ENCODE data around the gene COL12A1. TPM values are rescaled to one million over a fixed set of nuclear protein-coding genes. Genes with fewer than 3 reads are reported as not detected.

Gene COL12A1
- total and polyA plus RNA-seq, 8 donors, result 1.2 to 19.3 (median 3.5) TPM

GRCh38 chr6:75158176-75158575, 47.7 kb downstream of the COL12A1 start:
- peak in 1 of 6 donors; percentile 6 for DNase-seq
- ATAC-seq, result peak in 2 of 4 donors; percentile 29 to 61
- intact Hi-C loops (cut with DNase I), result no loop called here
- Histone ChIP-seq H3K36me3 (no peaks in the 10 kb centered on the region), H3K4me3 (no peak overlapping the region), H3K4me1 (no peaks in the 10 kb centered on the region), H3K27ac (no peak overlapping the region), H3K9me3 (no peaks in the 10 kb centered on the region), H3K27me3 (no peaks in the 10 kb centered on the region)
- no peak for FAIRE-seq
- no peak for TF ChIP-seq CTCF (IDR thresholded peaks at IDR 0.05)

DNA sequence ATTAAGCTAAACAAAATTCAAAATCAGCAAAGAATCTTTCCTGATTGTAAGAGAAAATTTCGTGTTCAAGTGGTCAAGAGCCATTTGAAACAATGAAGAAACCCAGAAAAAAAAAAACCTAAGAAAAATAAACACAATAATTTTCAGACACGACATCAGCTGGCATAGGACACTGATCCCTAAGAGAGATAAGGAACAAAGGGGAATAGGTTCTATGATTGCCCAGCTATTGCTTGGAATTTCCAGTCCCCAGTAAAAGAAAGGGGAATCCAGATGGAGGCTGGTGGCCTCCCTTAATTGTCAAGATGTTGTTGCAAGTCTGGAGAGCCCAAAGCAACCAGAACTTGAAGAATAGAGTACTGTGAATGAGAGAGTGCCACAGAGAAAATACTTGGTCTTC, 48.5 kb downstream of the COL12A1 start:
- Histone ChIP-seq H3K36me3 (no peaks in the 10 kb centered on the region), H3K27ac (no peak overlapping the region), H3K4me3 (no peak overlapping the region), H3K27me3 (no peaks in the 10 kb centered on the region), H3K4me1 (no peaks in the 10 kb centered on the region), H3K9me3 (no peaks in the 10 kb centered on the region)
- intact Hi-C loops (cut with DNase I), result no loop called here
- TF ChIP-seq CTCF (IDR thresholded peaks at IDR 0.05), result no peak
- DNase-seq (no peak), FAIRE-seq (no peak), ATAC-seq (no peak)
- 39 to 46% methylated on average over 2 of the region's 2 CpGs for WGBS, 2 donors

DNA sequence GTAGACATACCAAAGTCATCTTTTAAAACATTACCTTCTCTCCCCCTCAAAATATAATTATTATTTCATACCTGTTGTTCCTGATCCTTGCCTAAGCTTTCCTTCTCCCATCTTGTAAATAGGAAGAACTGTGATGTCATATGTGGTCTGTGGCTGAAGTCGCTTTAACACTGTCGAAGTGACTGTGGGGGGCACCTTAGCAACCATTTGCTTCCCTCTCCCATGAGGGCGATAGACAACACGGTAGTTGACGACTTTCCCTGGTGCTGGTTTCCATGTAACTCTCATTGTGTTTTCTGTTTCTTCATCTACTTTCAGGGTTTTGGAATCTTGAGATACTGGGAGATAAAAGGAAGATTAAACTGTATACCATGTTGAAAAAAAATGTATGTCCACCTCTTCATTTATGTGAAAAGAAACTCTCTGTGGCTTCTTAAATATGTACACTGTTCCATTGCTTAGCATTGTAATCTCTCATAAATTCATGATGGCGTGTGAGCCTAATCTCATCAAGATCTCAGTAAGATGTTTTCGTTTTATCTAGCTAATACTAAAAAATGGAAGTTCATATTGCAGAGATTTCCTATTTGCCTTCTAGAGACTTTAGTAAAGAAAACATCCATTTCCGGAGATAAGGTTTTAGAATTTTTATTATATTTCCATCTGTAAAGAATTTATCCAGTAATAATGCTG, 49.5 kb downstream of the COL12A1 start:
- no peak for ATAC-seq
- no peak overlapping the region for H3K27ac ChIP-seq
- no peaks in the 10 kb centered on the region for H3K27me3 ChIP-seq
- no peaks in the 10 kb centered on the region for H3K36me3 ChIP-seq
- H3K4me3 ChIP-seq, result no peak overlapping the region
- H3K9me3 ChIP-seq, result no peaks in the 10 kb centered on the region
- FAIRE-seq, result no peak
- WGBS, 2 donors, result 92 to 95% methylated on average over 8 of the region's 8 CpGs
- intact Hi-C loops (cut with DNase I), result no loop called here
- no peaks in the 10 kb centered on the region for H3K4me1 ChIP-seq
- no peak for TF ChIP-seq CTCF (IDR thresholded peaks at IDR 0.05)
- DNase-seq, result no peak

- H3K36me3 ChIP-seq, result no peaks in the 10 kb centered on the region
- H3K27me3 ChIP-seq, result no peaks in the 10 kb centered on the region
- intact Hi-C loops (cut with DNase I), result no loop called here
- 67 to 78% methylated on average over 5 of the region's 5 CpGs for WGBS, 2 donors
- H3K4me1 ChIP-seq, result no peaks in the 10 kb centered on the region
- ATAC-seq (no peak), FAIRE-seq (no peak), DNase-seq (no peak)
- H3K27ac ChIP-seq, result no peak overlapping the region
- no peaks in the 10 kb centered on the region for H3K9me3 ChIP-seq
- TF ChIP-seq CTCF (IDR thresholded peaks at IDR 0.05), result no peak
- no peak overlapping the region for H3K4me3 ChIP-seq
Measured at GRCh38 chr6:75155631-75156030, 50.2 kb downstream of the COL12A1 start.

- no peak overlapping the region for H3K4me3 ChIP-seq
- no peak overlapping the region for H3K27ac ChIP-seq
- TF ChIP-seq CTCF (IDR thresholded peaks at IDR 0.05), result no peak
- 93 to 96% methylated on average over 1 of the region's 1 CpG for WGBS, 2 donors
- H3K36me3 ChIP-seq, result no peaks in the 10 kb centered on the region
- DNase-seq, result no peak
- H3K4me1 ChIP-seq, result no peaks in the 10 kb centered on the region
- intact Hi-C loops (cut with DNase I), result no loop called here
- no peaks in the 10 kb centered on the region for H3K27me3 ChIP-seq
- ATAC-seq, result no peak
- H3K9me3 ChIP-seq, result no peaks in the 10 kb centered on the region
- no peak for FAIRE-seq
Measured at GRCh38 chr6:75154973-75155372, 50.9 kb downstream of the COL12A1 start.
